HEK293T (cell line): ENCODE measurements around the gene SLC25A51.

Experiments
- BHLHE40 ChIP-seq: fragments of 450-650 bp; IDR thresholded peaks from 2 replicates; pipeline ENCODE4 v1.6.1; 2016; ENCODE audit warnings: mild to moderate bottlenecking, moderate library complexity, borderline replicate concordance
- FOXK2 ChIP-seq: fragments of 450-650 bp; IDR thresholded peaks from 2 replicates; pipeline ENCODE4 v1.6.1; 2016; ENCODE audit warnings: mild to moderate bottlenecking
- ZNF384 ChIP-seq: fragments of 450-650 bp; IDR thresholded peaks from 2 replicates; pipeline ENCODE4 v1.6.1; 2016

DNA sequence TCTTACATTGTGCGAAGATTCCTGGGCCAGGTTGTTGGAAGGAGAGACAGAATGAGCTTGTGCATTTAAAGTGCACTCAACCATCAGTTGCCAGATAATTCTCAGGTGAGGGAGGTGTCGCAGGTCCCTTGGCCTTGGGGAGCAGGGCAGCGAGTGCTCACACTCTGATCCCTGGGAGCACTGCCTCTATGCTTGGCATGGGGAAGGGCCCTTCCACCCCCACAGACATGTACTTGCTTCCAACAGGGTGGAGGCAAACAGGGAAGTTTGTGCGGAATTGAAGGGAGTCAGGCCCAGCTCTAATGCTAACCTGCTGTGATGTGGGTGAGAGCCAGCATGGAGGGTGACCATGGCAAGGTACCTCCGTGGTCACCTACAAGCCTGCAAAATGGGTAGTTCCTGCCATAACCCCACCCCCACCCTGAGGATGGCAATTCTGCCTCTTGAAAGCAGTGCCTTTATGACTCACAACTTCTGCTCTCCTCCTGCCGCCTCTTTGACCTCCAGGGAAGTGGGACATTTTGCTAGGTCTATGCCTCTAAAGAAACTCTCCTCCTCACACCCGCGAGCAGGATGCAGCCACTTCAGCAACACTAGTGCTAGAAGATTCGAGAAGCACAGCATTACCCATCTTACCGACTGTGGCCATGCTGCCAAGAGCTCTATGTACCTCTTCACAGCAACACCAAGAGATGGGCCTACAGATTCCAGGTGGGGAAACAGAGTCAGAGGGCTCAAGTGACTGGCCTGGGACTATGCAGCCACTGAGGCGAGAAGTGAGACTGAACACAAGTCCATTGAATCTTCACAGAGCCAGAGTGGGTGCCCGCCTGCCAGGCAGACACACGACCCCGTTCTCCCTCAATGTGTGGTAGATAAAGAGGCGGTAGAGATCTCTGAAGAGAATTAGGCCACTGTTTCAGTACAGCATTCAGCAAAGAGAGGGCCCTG is 22.1 kb upstream of the SLC25A51 start:
- TF ChIP-seq ZNF384, result no peak
- no peak for TF ChIP-seq FOXK2
- no peak for TF ChIP-seq BHLHE40
